Thyroid gland (tissue), 4 donors: ENCODE measurements around the gene RAB44.

Experiments
- CTCF ChIP-seq, 6 experiments: fragments of 200-600 bp in 3 of 6; fragments of 450-650 bp in 3 of 6; sonication (generic) in 3 of 6; IDR thresholded peaks; one replicate each; pipeline ENCODE4 v1.5.1; 2016 to 2019; ENCODE audit warnings: antibody characterized with exemption in 6 of 6, mild to moderate bottlenecking in 2 of 6, inconsistent platforms in 1 of 6, moderate library complexity in 1 of 6
- POLR2A ChIP-seq, 2 donors: fragments of 450-650 bp; IDR thresholded peaks; one replicate each; pipeline ENCODE4 v1.6.1; 2017; ENCODE audit warnings: antibody characterized with exemption in 2 of 2, mild to moderate bottlenecking in 2 of 2, moderate library complexity in 1 of 2

GRCh38 chr6:36754582-36755434 lies 57.2 kb downstream of the RAB44 start:
- TF ChIP-seq CTCF (IDR thresholded peaks at IDR 0.05): no peak
- no peak for TF ChIP-seq POLR2A (IDR thresholded peaks at IDR 0.05)
